ENCODE measurements around the gene PHKG1. TPM values are rescaled to one million over a fixed set of nuclear protein-coding genes. Genes with fewer than 3 reads are reported as not detected.
"Not testable (repeated sequence)": the region's sequence is repeated elsewhere in the genome, so short reads cannot be mapped to it uniquely, and the experiment has no call there.

PHKG1 gene
- total RNA-seq, 1 experiment from 2014 or later, result 0.12 TPM

DNA sequence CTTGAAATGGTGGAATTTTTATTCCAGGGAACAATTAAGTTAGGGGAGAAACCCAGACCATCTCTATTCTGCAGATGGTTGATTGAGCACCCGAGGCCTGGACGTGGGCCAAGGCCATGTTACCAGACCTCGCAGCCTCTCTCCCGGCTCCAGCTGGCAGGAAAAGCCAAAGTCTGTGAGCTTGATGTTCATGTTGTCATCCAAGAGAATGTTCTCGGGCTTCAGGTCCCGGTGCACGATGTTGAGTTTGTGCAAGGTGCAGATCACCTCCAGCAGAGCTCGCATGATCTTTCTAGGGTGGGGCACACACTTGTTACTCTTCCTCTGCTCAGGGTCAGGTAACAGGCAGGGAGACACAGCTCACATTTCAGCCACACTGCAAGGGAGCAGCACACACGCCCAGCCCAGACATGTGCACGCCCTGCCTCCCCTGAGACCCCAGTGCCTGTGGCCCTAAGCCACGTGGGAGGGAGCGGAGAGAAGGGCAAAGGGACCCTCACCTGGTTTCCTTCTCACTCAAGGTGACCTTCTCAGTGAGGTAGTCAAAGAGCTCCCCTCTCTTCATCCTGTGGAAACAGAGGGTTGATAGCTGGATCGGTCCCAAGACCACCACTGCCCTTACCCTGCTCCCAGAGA is 9.5 kb downstream of the PHKG1 start:
- no peak for DNase-seq (ENCODE audit: low read depth)

- no peak for DNase-seq (ENCODE audit: low read depth)
Observed at GRCh38 chr7:56081626-56082340, 11.0 kb downstream of the PHKG1 start.

- not testable (repeated sequence) for DNase-seq (ENCODE audit: low read depth)
Observed at GRCh38 chr7:56080726-56081435, 11.9 kb downstream of the PHKG1 start.

- peak; percentile 16 for DNase-seq (ENCODE audit: low read depth)
Observed at GRCh38 chr7:56079450-56080185, 13.1 kb downstream of the PHKG1 start.

- no peak for DNase-seq (ENCODE audit: low read depth)
Observed at GRCh38 chr7:56078196-56078595, 14.6 kb downstream of the PHKG1 start.

DNA sequence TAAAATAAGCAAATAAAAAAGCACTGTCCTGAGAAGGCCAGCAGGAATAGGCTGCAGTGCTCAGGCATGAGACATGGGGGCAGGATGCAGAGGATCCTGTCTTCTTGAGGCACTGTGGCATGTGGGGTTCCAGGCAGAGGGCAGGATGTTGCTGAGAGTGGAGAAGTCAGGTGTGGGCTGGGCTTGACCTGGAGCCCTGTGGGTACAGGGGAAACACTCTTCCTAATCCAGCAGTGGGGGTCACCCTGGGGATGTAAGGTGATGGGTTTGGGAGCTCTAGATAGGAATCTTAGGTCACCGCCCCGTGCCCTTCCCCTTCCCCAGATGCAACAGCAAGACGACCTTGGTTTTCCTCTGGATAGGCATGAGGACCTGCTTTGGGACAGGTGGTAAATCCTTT is 15.1 kb downstream of the PHKG1 start:
- DNase-seq (ENCODE audit: low read depth), result no peak

DNA sequence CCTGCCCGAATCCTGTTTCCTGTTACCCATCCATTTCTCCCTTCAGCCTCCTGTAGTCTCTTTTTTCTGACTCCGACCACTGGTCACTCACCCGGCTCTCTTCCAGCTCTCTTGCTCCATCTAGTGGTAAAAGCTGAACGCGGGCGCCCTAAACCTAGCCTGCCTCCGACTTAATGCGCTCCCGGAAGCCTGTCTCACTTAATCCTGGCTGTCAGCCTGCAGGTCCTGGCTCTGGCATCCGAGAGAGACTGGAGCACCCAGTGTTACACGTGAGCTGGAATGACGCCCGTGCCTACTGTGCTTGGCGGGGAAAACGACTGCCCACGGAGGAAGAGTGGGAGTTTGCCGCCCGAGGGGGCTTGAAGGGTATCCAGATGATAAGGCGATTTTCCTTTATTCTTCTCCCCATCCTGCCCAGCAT is 18.4 kb downstream of the PHKG1 start:
- DNase-seq (ENCODE audit: low read depth), result peak; percentile 81

GRCh38 chr7:56066376-56066775 is 26.4 kb downstream of the PHKG1 start:
- DNase-seq (ENCODE audit: low read depth), result not testable (repeated sequence)

DNA sequence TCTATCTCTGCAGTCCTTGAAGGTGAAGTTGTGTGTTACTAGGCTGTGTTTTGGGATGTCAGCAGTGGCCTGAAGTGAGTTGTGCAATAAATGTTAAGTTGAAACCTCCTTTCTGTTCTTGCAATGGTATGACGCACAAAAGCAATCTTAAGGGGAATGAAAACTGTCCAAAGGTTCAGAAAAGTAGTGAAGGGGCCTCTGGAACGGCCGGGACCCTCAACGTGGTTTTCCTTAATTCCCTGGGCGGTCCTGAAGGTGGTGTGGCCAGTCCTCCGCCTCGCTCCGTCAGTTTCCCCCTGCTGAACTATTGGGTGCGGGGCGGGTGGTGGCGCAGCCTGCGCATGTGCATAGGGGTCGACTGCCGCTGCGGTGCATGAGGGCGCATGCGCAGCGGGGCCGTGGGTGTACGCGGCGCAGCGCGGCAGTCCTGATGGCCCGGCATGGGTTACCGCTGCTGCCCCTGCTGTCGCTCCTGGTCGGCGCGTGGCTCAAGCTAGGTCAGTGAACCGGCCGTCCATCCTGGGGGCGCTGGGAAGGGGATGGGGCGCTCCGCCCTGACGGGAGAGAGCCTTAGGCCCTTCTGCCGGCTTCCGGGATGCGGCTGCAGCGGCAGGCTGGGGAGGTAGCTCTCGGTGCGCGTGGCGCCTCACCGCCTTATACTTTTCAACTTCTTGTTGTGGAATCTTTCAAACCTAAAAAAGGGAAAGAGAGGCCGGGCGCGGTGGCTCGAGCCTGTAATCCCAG is 28.7 kb downstream of the PHKG1 start, which contains the start of gene SUMF2:
Gene SUMF2, plus strand, starts transcription at position 405 of the 744 bp plus-strand sequence. Its CDS starts 26 bp downstream, at position 431.
- DNase-seq (ENCODE audit: low read depth), result peak; percentile 87

- no peak for DNase-seq (ENCODE audit: low read depth)
Observed at GRCh38 chr7:56063500-56063881, 29.3 kb downstream of the PHKG1 start.

GRCh38 chr7:56062382-56062781 is 30.4 kb downstream of the PHKG1 start:
- DNase-seq (ENCODE audit: low read depth), result peak; percentile 87

- DNase-seq (ENCODE audit: low read depth), result no peak
Observed at GRCh38 chr7:56053993-56054392, 38.8 kb downstream of the PHKG1 start.

DNA sequence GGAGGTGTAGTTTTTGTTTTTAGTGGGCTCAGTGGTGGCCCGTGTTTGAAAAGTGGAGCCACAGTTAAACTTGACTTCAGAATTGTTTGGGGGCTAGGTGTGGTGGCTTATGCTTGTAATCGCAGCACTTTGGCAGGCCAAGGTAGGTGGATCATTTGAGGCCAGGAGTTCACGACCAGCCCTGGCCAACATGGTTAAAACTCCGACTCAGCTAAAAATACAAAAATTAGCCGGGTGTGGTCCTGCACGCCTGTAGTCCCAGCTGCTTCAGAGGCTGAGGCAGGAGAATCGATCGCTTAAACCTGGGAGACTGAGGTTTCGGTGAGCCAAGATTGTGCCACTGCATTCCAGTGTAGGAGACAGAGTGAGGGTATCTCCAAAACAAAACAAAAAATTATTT is 39.4 kb downstream of the PHKG1 start:
- DNase-seq (ENCODE audit: low read depth), result no peak

- DNase-seq (ENCODE audit: low read depth), result peak; percentile 99
Observed at GRCh38 chr7:56051339-56052191, 41.2 kb downstream of the PHKG1 start, which contains the start of the genes CCT6A and PSPH. Gene CCT6A, plus strand, starts transcription at chr7:56051765. Its CDS starts 84 bp downstream, at chr7:56051849. Gene PSPH, minus strand, starts transcription at chr7:56051444. Its CDS starts 30,232 bp downstream, at chr7:56021212.

DNA sequence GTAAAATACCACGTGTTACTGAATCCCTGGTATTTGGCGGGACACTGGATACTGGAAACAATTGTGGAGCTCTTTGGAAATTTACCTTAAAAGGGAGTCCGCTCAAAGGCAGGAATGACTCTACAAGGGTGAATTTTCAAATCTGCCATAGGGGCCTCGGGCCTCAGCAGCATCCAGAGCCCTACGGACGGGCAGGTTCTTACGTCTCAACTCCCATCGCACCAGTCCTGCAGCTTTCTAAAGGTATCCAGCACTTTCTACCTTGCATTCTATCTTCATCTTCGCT is 41.8 kb downstream of the PHKG1 start:
- DNase-seq (ENCODE audit: low read depth), result no peak

DNA sequence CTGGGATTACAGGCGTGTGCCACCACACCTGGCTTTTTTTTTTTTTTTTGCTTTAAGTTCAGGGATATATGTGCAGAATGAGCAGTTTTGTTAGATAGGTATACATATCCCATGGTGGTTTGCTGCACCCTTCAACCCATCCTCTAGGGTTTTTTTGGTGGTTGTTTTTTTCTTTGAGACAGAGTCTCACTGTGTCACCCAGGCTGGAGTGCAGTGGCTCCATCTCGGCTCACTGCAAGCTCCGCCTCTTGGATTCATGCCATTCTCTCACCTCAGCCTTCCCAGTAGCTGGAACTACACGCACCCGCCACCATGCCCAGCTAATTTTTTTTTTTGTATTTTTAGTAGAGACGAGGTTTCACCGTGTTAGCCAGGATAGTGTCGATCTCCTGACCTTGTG is 44.0 kb downstream of the PHKG1 start:
- DNase-seq (ENCODE audit: low read depth), result peak; percentile 18

DNA sequence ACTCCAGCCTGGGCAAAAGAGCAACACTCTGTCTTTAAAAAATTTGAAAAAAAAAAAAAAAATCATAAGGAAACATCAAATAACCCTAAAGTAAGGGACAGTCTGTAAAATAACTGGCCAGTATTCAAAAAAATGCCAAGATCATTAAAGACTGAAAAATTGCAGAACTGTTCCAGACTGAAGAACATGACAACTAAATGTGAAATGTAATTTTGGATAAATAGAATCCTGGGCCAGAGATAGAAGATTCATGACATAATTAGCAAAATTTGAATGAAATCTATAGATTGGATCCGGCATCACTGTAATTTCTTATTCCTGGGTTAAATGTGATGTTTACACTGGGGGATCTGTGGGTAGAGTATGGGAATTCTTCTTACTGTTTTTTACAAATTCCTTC is 44.5 kb downstream of the PHKG1 start:
- no peak for DNase-seq (ENCODE audit: low read depth)

GRCh38 chr7:56047446-56048116 is 45.2 kb downstream of the PHKG1 start:
- not testable (repeated sequence) for DNase-seq (ENCODE audit: low read depth)

GRCh38 chr7:56046721-56047445 is 45.9 kb downstream of the PHKG1 start:
- DNase-seq (ENCODE audit: low read depth), result peak; percentile 39

Measured in M059J (cell line).